ENCODE data around the gene HERC3.

The HERC3 gene

GRCh38 chr4:88646528-88647280 lies 54.4 kb downstream of the HERC3 start:
- Histone ChIP-seq H3K4me3 (ENCODE audit: low read length) (no peak overlapping the region), H3F3A (ENCODE audit: insufficient read depth, low read length) (no peaks in the 10 kb centered on the region), H3K9me2 (replicated peaks; ENCODE audit: insufficient read depth, low read length) (no peaks in the 10 kb centered on the region), H3K9ac (ENCODE audit: low read length) (no peak overlapping the region), H3K27ac (ENCODE audit: low read length) (no peak overlapping the region), H3K9me3 (replicated peaks; ENCODE audit: insufficient read depth, low read length) (no peaks in the 10 kb centered on the region), H3K27me3 (replicated peaks; ENCODE audit: insufficient read depth, low read length) (no peaks in the 10 kb centered on the region), H3K79me2 (ENCODE audit: low read length) (no peaks in the 10 kb centered on the region), H2AFZ (ENCODE audit: low read length) (no peak overlapping the region), H3K36me3 (replicated peaks; ENCODE audit: insufficient read depth, low read length) (no peaks in the 10 kb centered on the region), H3K4me1 (ENCODE audit: low read length) (no peaks in the 10 kb centered on the region), H4K20me1 (ENCODE audit: insufficient read depth, low read length) (no peaks in the 10 kb centered on the region), H3K4me2 (ENCODE audit: low read depth, low read length) (no peak overlapping the region)
- no peak for TF ChIP-seq EZH2phosphoT487 (IDR thresholded peaks at IDR 0.05; ENCODE audit: low read length)
- TF ChIP-seq CTCF (IDR thresholded peaks at IDR 0.05; ENCODE audit: low read length): no peak
- no peak for TF ChIP-seq EZH2 (optimal IDR thresholded peaks at IDR 0.05; ENCODE audit: low read depth, low read length)
- DNase-seq: no peak

- Histone ChIP-seq H3K4me3 (ENCODE audit: low read length) (no peak overlapping the region), H3K36me3 (replicated peaks; ENCODE audit: insufficient read depth, low read length) (no peaks in the 10 kb centered on the region), H3K79me2 (ENCODE audit: low read length) (no peaks in the 10 kb centered on the region), H3K4me2 (ENCODE audit: low read depth, low read length) (no peak overlapping the region), H3K9ac (ENCODE audit: low read length) (no peak overlapping the region), H3K4me1 (ENCODE audit: low read length) (no peaks in the 10 kb centered on the region), H3K27ac (ENCODE audit: low read length) (no peak overlapping the region), H3K9me3 (replicated peaks; ENCODE audit: insufficient read depth, low read length) (no peaks in the 10 kb centered on the region), H2AFZ (ENCODE audit: low read length) (no peak overlapping the region), H3K27me3 (replicated peaks; ENCODE audit: insufficient read depth, low read length) (no peaks in the 10 kb centered on the region), H3K9me2 (replicated peaks; ENCODE audit: insufficient read depth, low read length) (no peaks in the 10 kb centered on the region), H3F3A (ENCODE audit: insufficient read depth, low read length) (no peaks in the 10 kb centered on the region), H4K20me1 (ENCODE audit: insufficient read depth, low read length) (no peaks in the 10 kb centered on the region)
- no peak for TF ChIP-seq EZH2 (optimal IDR thresholded peaks at IDR 0.05; ENCODE audit: low read depth, low read length)
- no peak for TF ChIP-seq CTCF (IDR thresholded peaks at IDR 0.05; ENCODE audit: low read length)
- no peak for TF ChIP-seq EZH2phosphoT487 (IDR thresholded peaks at IDR 0.05; ENCODE audit: low read length)
- DNase-seq: no peak
These were observed 57.4 kb downstream of the HERC3 start for GRCh38 chr4:88649716-88650115.

GRCh38 chr4:88653371-88653946 lies 61.2 kb downstream of the HERC3 start:
- DNase-seq: no peak
- no peak for TF ChIP-seq CTCF (IDR thresholded peaks at IDR 0.05; ENCODE audit: low read length)
- TF ChIP-seq EZH2phosphoT487 (IDR thresholded peaks at IDR 0.05; ENCODE audit: low read length): no peak
- TF ChIP-seq EZH2 (optimal IDR thresholded peaks at IDR 0.05; ENCODE audit: low read depth, low read length): no peak
- Histone ChIP-seq H3K79me2 (ENCODE audit: low read length) (no peaks in the 10 kb centered on the region), H3F3A (ENCODE audit: insufficient read depth, low read length) (no peaks in the 10 kb centered on the region), H3K4me2 (ENCODE audit: low read depth, low read length) (no peak overlapping the region), H3K27me3 (replicated peaks; ENCODE audit: insufficient read depth, low read length) (no peaks in the 10 kb centered on the region), H4K20me1 (ENCODE audit: insufficient read depth, low read length) (no peaks in the 10 kb centered on the region; the same call in 1 of the 2 replicates), H3K27ac (ENCODE audit: low read length) (no peak overlapping the region), H3K4me1 (ENCODE audit: low read length) (no peaks in the 10 kb centered on the region), H3K9ac (ENCODE audit: low read length) (no peak overlapping the region), H2AFZ (ENCODE audit: low read length) (no peak overlapping the region), H3K36me3 (replicated peaks; ENCODE audit: insufficient read depth, low read length) (no peaks in the 10 kb centered on the region), H3K9me3 (replicated peaks; ENCODE audit: insufficient read depth, low read length) (no peaks in the 10 kb centered on the region), H3K4me3 (ENCODE audit: low read length) (no peak overlapping the region), H3K9me2 (replicated peaks; ENCODE audit: insufficient read depth, low read length) (no peaks in the 10 kb centered on the region)
